H9 (cell line): ENCODE measurements around the gene RAET1L. TPM values are rescaled to one million over a fixed set of nuclear protein-coding genes. Genes with fewer than 3 reads are reported as not detected.
A peak's percentile ranks its signal among the peaks of the same experiment; 100 is the strongest.
"Not testable (repeated sequence)": the region's sequence is repeated elsewhere in the genome, so short reads cannot be mapped to it uniquely, and the experiment has no call there.

ENCODE experiments used
- DNase-seq: peaks from one replicate; pipeline ENCODE4 v3.0.0-alpha.2; 2017
- H2AFZ ChIP-seq: one replicate; pipeline ENCODE4 v1.6.1; 2013; ENCODE audit warnings: mild to moderate bottlenecking, low read length, control low read depth, moderate library complexity
- H2AK5ac ChIP-seq: 2 replicates; pipeline ENCODE4 v1.6.1; 2013; ENCODE audit warnings: low read length, control low read depth, mixed read lengths; ENCODE audit not compliant: insufficient read length
- H2BK120ac ChIP-seq: one replicate; pipeline ENCODE4 v1.6.1; 2013; ENCODE audit warnings: low read depth, mild to moderate bottlenecking, low read length, control low read depth, inconsistent platforms; ENCODE audit not compliant: poor library complexity, severe bottlenecking
- H2BK12ac ChIP-seq: 2 replicates; pipeline ENCODE4 v1.6.1; 2013; ENCODE audit warnings: low read length, control low read depth, mixed read lengths, low read depth; ENCODE audit not compliant: insufficient read length
- H2BK15ac ChIP-seq: 2 replicates; pipeline ENCODE4 v1.6.1; 2013; ENCODE audit warnings: low read depth, low read length, control low read depth
- H2BK20ac ChIP-seq: one replicate; pipeline ENCODE4 v1.6.1; 2013; ENCODE audit warnings: low read depth, mild to moderate bottlenecking, low read length, control low read depth, inconsistent platforms; ENCODE audit not compliant: poor library complexity, severe bottlenecking
- H2BK5ac ChIP-seq: 2 replicates; pipeline ENCODE4 v1.6.1; 2013; ENCODE audit warnings: low read length, control low read depth, mixed read lengths; ENCODE audit not compliant: insufficient read length
- H3K14ac ChIP-seq: 2 replicates; pipeline ENCODE4 v1.6.1; 2013; ENCODE audit warnings: low read length, control low read depth; ENCODE audit not compliant: insufficient read depth
- H3K18ac ChIP-seq: 2 replicates; pipeline ENCODE4 v1.6.1; 2013; ENCODE audit warnings: low read depth, mild to moderate bottlenecking, mixed read lengths, low read length, control low read depth; ENCODE audit not compliant: insufficient read length
- H3K23ac ChIP-seq: 2 replicates; pipeline ENCODE4 v1.6.1; 2013; ENCODE audit warnings: low read length, control low read depth, mixed read lengths, low read depth; ENCODE audit not compliant: insufficient read length
- H3K23me2 ChIP-seq: 2 replicates; pipeline ENCODE4 v1.6.1; 2013; ENCODE audit warnings: low read depth, mild to moderate bottlenecking, mixed read lengths, low read length, control low read depth; ENCODE audit not compliant: insufficient read length, poor library complexity, severe bottlenecking
- H3K27ac ChIP-seq: 2 replicates; pipeline ENCODE4 v1.5.1; 2013; ENCODE audit warnings: low read length, control low read depth, mixed read lengths, low read depth; ENCODE audit not compliant: insufficient read length
- H3K27me3 ChIP-seq: 2 replicates; pipeline ENCODE4 v1.6.1; 2013; ENCODE audit warnings: low read length, control low read depth, inconsistent platforms; ENCODE audit not compliant: insufficient read depth
- H3K4ac ChIP-seq: 2 replicates; pipeline ENCODE4 v1.6.1; 2013; ENCODE audit warnings: low read depth, mild to moderate bottlenecking, control low read depth, inconsistent platforms, low read length, moderate library complexity
- H3K4me1 ChIP-seq: 2 replicates; pipeline ENCODE4 v1.6.1; 2013; ENCODE audit warnings: low read length, control low read depth, inconsistent platforms; ENCODE audit not compliant: insufficient read depth
- H3K4me2 ChIP-seq: 2 replicates; pipeline ENCODE4 v1.6.1; 2013; ENCODE audit warnings: low read length, control low read depth, mixed read lengths; ENCODE audit not compliant: insufficient read length, insufficient read depth
- H3K56ac ChIP-seq: 2 replicates; pipeline ENCODE4 v1.6.1; 2013; ENCODE audit warnings: low read depth, mild to moderate bottlenecking, mixed read lengths, low read length, control low read depth; ENCODE audit not compliant: insufficient read length
- H3K79me1 ChIP-seq: 2 replicates; pipeline ENCODE4 v1.6.1; 2013; ENCODE audit warnings: low read depth, mild to moderate bottlenecking, moderate library complexity, low read length, control low read depth, inconsistent platforms; ENCODE audit not compliant: insufficient read depth, poor library complexity, severe bottlenecking
- H3K79me2 ChIP-seq: 2 replicates; pipeline ENCODE4 v1.6.1; 2013; ENCODE audit warnings: low read length, control low read depth, inconsistent platforms; ENCODE audit not compliant: insufficient read depth
- H3K9ac ChIP-seq: 2 replicates; pipeline ENCODE4 v1.6.1; 2013; ENCODE audit warnings: low read length, control low read depth, mixed read lengths; ENCODE audit not compliant: insufficient read length; ENCODE audit errors: extremely low read depth
- H3K9me3 ChIP-seq: one replicate; pipeline ENCODE4 v1.6.1; 2013; ENCODE audit warnings: low read depth, low read length, inconsistent platforms; ENCODE audit not compliant: control insufficient read depth
- H3T11ph ChIP-seq: one replicate; pipeline ENCODE4 v1.6.1; 2013; ENCODE audit warnings: mild to moderate bottlenecking, low read length, control low read depth, inconsistent platforms
- H4K20me1 ChIP-seq: one replicate; pipeline ENCODE4 v1.6.1; 2013; ENCODE audit not compliant: control insufficient read depth, insufficient read length, insufficient read depth
- H4K5ac ChIP-seq: 2 replicates; pipeline ENCODE4 v1.6.1; 2013; ENCODE audit warnings: low read depth, mild to moderate bottlenecking, mixed read lengths, low read length, control low read depth; ENCODE audit not compliant: insufficient read length
- H4K8ac ChIP-seq: replicated peaks from 2 replicates; pipeline ENCODE4 v1.6.1; 2013; ENCODE audit warnings: low read length, control low read depth, mixed read lengths, low read depth; ENCODE audit not compliant: insufficient read length
- H4K91ac ChIP-seq: 2 replicates; pipeline ENCODE4 v1.6.1; 2013; ENCODE audit warnings: low read depth, mild to moderate bottlenecking, moderate library complexity, mixed read lengths, low read length, control low read depth; ENCODE audit not compliant: insufficient read length
- H3K27ac Mint-ChIP-seq, 3 experiments: 2 replicates in 2 of 3; 3 replicates in 1 of 3; pipeline ENCODE4 v1.8.0; 2020 to 2021; ENCODE audit warnings: mixed read lengths in 3 of 3, mild to moderate bottlenecking in 1 of 3, moderate library complexity in 1 of 3
- H3K27me3 Mint-ChIP-seq: 2 replicates; pipeline ENCODE4 v1.8.0; 2021; ENCODE audit warnings: low read depth, mild to moderate bottlenecking, moderate library complexity, mixed read lengths
- H3K36me3 Mint-ChIP-seq, 3 experiments: 2 replicates in 2 of 3; 3 replicates in 1 of 3; pipeline ENCODE4 v1.8.0; 2020 to 2021; ENCODE audit warnings: low read depth in 3 of 3, mixed read lengths in 3 of 3; ENCODE audit not compliant: insufficient read depth in 1 of 3
- H3K4me1 Mint-ChIP-seq, 2 experiments: 2 replicates each; pipeline ENCODE4 v1.8.0; 2020; ENCODE audit warnings: mixed read lengths in 2 of 2
- H3K4me3 Mint-ChIP-seq, 2 experiments: 2 replicates in 1 of 2; 3 replicates in 1 of 2; pipeline ENCODE4 v1.8.0; 2020 to 2021; ENCODE audit warnings: mild to moderate bottlenecking in 2 of 2, mixed read lengths in 2 of 2, moderate library complexity in 1 of 2
- H3K9me3 Mint-ChIP-seq, 2 experiments: 2 replicates in 1 of 2; 3 replicates in 1 of 2; pipeline ENCODE4 v1.8.0; 2020; ENCODE audit warnings: mild to moderate bottlenecking in 2 of 2, mixed read lengths in 2 of 2, moderate library complexity in 1 of 2
- CTCF ChIP-seq: fragments of 200-600 bp; sonication (generic); conservative IDR thresholded peaks from 3 replicates; pipeline ENCODE4 v1.8.0; 2021; ENCODE audit warnings: antibody characterized with exemption, mild to moderate bottlenecking
- WGBS: extraction: QIAGEN DNeasy Blood & Tissue Kit; methylation state at CpG from one replicate; pipeline ENCODE4 v1.1.7; 2013; ENCODE audit warnings: missing lambda C conversion rate, low lambda C conversion rate, mixed read lengths; ENCODE audit not compliant: insufficient read length; ENCODE audit errors: extremely low coverage; 5-methylcytosine and 5-hydroxymethylcytosine counted together
- total RNA-seq: library from RNA; stranded (reverse); gene quantifications from 2 replicates; pipeline ENCODE4 v1.2.1, GENCODE V29; 2021

Gene RAET1L
- total RNA-seq, 1 experiment from 2014 or later: not detected

- Histone ChIP-seq H4K5ac (no peak overlapping the region), H2BK20ac (no peak overlapping the region), H3K23ac (no peak overlapping the region), H3K27me3 (peaks cover 42% of the 10 kb centered on the region), H3T11ph (no peak overlapping the region), H3K14ac (no peak overlapping the region), H3K27ac (no peak overlapping the region), H2AK5ac (no peak overlapping the region), H3K18ac (no peak overlapping the region), H2BK15ac (no peak overlapping the region), H2BK12ac (no peak overlapping the region), H3K4me1 (no peaks in the 10 kb centered on the region), H2BK120ac (no peak overlapping the region), H3K23me2 (no peaks in the 10 kb centered on the region), H3K4me2 (no peak overlapping the region), H4K8ac (no peak overlapping the region), H3K56ac (no peak overlapping the region), H4K91ac (no peak overlapping the region), H3K79me1 (no peaks in the 10 kb centered on the region), H3K4ac (no peak overlapping the region), H2BK5ac (no peak overlapping the region), H3K9me3 (no peaks in the 10 kb centered on the region), H2AFZ (no peak overlapping the region), H3K79me2 (no peaks in the 10 kb centered on the region), H4K20me1 (no peaks in the 10 kb centered on the region), H3K9ac (no peak overlapping the region)
- peak; percentile 77 for TF ChIP-seq CTCF
- no peak overlapping the region for H3K4me3 Mint-ChIP-seq
- no peaks in the 10 kb centered on the region; a peak in 1 of 7 replicates for H3K36me3 Mint-ChIP-seq
- peaks cover 88% of the 10 kb centered on the region for H3K27me3 Mint-ChIP-seq
- no peaks in the 10 kb centered on the region; a peak in 1 of 5 replicates for H3K9me3 Mint-ChIP-seq
- no CpG with 5 or more reads among the region's 6 CpGs for whole genome bisulfite sequencing
- H3K27ac Mint-ChIP-seq: no peak overlapping the region
- DNase-seq: no peak
- peaks cover 2 to 11% of the 10 kb centered on the region in 2 experiments; a peak in 3 of 4 replicates for H3K4me1 Mint-ChIP-seq
Measured at GRCh38 chr6:150016324-150017185, 8.8 kb downstream of the RAET1L start.

GRCh38 chr6:150015281-150016001, 9.9 kb downstream of the RAET1L start:
- not testable (repeated sequence) for H3T11ph ChIP-seq, H3K9me3 ChIP-seq, H3K14ac ChIP-seq, H3K23me2 ChIP-seq, H3K27ac ChIP-seq, H4K8ac ChIP-seq, H4K5ac ChIP-seq, H3K36me3 Mint-ChIP-seq, H3K79me2 ChIP-seq, H3K18ac ChIP-seq, H3K4me1 ChIP-seq, H2BK120ac ChIP-seq, DNase-seq, H3K9ac ChIP-seq, H2BK5ac ChIP-seq, H4K91ac ChIP-seq, H2BK20ac ChIP-seq, H3K56ac ChIP-seq, H3K27ac Mint-ChIP-seq, H2BK15ac ChIP-seq, H4K20me1 ChIP-seq, H2BK12ac ChIP-seq, H3K23ac ChIP-seq, H3K79me1 ChIP-seq, H3K9me3 Mint-ChIP-seq, H3K4ac ChIP-seq, H2AFZ ChIP-seq, H2AK5ac ChIP-seq
- H3K4me2 ChIP-seq: peak overlapping the region; percentile 21
- no CpG with 5 or more reads among the region's 15 CpGs for WGBS
- Mint-ChIP-seq H3K4me3 (peak overlapping the region; percentile 22 to 72; a peak in 3 of 5 replicates), H3K27me3 (peaks cover 91% of the 10 kb centered on the region), H3K4me1 (peaks cover 2 to 11% of the 10 kb centered on the region in 2 experiments; a peak in 3 of 4 replicates)
- peaks cover 47% of the 10 kb centered on the region for H3K27me3 ChIP-seq
